NOMO-1 (cell line): ENCODE results near the gene ZBTB20.
A peak's percentile ranks its signal among the peaks of the same experiment; 100 is the strongest.

Experiments
- DNase-seq, 2 experiments: peaks; one replicate each; lab custom pipeline; 2025; ENCODE audit not compliant: unreplicated experiment in 2 of 2; lab: John Stamatoyannopoulos, UW

The ZBTB20 gene

DNA sequence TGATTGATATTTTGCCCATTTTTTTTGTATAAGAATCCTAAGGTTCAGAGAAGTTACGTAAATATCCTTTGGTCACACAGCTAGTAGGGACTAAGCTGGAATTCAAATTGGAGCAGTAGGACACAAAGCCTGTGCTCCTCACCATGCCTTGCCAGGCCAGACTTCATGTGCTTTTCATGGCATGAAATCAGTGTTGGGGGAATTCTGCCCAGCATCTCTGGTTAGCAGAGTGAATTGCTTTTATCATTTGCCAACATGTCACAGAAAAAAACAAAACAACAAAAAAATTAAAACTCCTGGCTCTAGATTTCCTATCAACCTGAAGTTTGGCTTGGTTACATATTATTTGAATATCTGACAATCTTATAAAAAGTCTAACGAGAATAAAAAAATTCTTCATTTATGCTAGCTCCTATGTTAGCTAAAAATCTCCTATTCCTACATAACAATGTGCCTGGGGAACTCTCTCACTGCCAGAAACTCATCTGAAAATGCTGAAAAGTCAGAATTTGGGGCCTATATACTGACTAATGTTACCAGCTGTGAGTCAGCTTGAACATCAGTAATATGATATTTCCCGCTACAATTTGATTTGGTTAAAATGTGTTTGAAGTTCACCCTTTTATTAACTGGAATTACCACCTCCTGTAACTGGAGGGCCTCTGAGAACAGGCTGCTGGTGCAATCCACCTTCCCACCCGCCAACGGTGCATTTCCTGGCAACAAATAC lies 711.5 kb downstream of the ZBTB20 start:
- no peak for DNase-seq

- DNase-seq = no peak
Observed at GRCh38 chr3:114432310-114432709, 714.8 kb downstream of the ZBTB20 start.

DNA sequence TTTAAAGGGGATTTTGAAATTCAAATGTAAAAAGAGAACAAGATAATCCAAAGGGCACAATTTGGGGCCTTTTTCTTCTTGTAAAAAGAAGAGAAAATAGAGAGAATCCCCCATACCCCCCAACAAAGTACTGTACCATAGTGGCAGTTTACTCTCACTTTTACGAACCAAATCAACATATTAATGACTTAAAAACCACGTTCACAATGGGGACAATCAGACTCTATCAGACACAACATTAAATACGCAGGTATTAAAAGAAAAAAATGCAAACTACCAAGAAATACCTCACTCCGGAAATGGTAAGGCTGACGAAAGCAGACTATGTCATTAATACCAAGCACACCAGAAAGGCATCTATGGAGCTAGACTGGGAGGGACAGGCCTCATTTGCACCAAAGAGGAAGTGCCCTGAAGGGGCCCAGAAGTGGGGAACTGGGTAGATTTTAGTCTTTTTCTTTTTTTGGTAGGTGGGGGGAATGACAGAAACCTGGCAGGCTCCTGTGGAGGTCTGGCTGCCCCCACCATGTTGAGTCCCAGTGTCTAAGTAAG lies 719.0 kb downstream of the ZBTB20 start:
- DNase-seq = peak; percentile 54 to 88

- DNase-seq = peak in 1 of 2 experiments; percentile 4
Observed at GRCh38 chr3:114427285-114428043, 719.6 kb downstream of the ZBTB20 start.

DNA sequence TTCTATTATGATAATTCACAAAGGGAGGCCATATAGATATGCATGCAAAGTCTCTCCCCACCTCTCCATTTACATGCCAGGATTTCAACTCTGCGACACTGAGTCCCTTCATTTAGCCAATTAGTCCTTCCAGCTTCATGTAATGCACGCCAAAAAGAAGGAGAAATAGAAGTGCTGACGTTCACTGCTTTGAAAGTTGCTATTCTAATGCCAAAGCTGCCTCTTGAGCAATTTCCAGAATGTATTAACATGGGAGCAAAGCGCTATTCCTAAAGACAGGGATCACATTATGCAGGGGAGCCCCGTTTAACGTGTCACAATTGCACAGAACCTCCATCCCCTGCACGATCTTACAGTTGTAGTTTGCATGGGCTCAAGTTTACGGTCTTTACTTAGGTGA lies 722.8 kb downstream of the ZBTB20 start:
- no peak for DNase-seq

GRCh38 chr3:114421204-114421603 lies 725.9 kb downstream of the ZBTB20 start:
- DNase-seq = no peak

DNA sequence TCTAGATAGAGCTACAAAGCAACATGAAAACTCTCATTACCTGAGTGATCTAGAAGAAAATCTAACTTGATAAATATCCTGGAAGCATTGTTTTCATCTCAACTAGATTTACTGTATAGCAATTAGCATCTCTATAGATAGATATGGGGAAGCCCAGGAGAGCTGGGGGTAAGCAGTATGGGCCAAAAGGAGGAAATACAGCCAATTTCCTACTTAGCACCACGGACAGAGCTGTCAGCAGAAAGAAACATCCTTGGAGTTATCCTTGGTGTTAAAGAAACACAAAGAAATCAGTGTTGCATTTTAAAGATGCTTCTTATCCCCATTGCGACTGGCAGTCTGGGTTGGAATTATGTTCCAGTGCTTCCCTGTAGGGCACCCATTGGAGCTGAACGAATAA lies 727.0 kb downstream of the ZBTB20 start:
- peak in 1 of 2 experiments; percentile 0 for DNase-seq

DNA sequence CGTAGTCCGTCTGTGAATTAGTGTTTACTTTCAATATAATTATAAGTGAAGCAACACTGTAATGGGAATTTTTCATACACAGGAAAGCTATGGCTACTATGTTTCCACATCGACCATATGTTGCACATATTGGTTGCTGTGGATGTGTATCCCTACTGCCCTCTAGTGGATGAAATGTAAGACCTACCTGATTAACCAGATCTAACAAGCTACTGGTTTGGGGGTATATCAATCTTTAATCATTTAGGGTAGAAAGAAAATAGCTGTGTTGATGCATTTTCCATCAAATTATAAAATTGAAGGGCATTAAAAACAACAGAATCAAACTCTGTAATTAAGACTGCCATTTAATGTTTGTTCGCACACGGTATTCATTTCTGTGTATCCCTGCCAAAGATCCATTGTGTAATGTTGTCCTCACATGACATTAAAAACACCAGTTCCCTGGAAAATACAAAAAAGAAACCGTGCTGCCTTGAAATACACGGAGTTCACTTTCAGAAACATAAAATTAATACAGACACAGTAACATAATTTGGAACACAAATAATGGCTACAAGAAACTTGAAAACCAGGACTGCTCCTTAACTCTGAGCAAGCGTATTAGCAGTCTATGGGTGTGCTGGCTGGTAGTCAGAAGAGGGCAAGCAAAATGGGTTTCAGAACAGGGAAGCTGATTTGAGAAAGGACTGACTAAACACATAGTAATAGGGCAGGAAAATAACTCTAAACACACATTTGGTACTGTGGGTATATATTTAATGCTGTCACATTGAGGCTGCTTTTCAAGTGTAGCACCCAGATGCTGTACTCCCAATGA lies 728.2 kb downstream of the ZBTB20 start:
- DNase-seq = peak in 1 of 2 experiments; percentile 58

DNA sequence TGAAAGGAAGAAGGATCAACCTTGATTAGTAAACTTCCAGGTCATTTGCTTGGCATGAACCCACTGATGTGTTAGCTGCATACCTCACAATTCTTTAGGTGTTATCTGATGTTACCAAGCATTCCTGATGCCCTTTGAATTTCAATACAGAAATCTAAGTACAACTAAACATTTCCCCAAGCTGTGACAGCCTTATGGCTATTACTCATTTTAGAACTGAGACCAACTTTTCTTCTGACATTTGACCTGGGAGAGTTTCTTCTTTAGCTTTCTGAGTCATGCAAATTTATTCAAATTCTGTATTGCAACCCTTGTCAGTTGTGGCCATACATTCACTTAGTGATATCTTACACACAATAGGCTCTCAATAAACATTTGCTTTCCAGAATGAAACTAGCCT lies 729.0 kb downstream of the ZBTB20 start:
- no peak for DNase-seq

DNA sequence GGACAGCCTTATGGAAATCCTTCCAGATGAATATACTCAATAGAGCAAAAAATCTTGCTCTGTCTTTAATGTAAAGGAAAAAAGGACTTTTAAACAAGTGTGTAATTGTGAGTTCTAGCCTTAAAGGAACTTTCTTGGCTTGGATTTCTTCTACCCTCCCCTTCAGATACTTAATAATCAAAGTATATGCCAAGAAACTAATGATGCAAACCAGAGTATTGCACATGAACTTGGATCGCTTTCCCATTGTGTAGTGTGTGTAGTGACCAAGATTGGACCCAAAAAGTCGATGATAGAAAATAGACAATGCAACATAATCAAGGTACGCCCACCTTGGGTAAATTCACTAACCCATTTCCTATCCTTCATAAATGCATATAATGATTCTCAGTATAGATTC lies 729.4 kb downstream of the ZBTB20 start:
- no peak for DNase-seq

GRCh38 chr3:114417265-114417664 lies 729.8 kb downstream of the ZBTB20 start:
- DNase-seq = no peak

DNA sequence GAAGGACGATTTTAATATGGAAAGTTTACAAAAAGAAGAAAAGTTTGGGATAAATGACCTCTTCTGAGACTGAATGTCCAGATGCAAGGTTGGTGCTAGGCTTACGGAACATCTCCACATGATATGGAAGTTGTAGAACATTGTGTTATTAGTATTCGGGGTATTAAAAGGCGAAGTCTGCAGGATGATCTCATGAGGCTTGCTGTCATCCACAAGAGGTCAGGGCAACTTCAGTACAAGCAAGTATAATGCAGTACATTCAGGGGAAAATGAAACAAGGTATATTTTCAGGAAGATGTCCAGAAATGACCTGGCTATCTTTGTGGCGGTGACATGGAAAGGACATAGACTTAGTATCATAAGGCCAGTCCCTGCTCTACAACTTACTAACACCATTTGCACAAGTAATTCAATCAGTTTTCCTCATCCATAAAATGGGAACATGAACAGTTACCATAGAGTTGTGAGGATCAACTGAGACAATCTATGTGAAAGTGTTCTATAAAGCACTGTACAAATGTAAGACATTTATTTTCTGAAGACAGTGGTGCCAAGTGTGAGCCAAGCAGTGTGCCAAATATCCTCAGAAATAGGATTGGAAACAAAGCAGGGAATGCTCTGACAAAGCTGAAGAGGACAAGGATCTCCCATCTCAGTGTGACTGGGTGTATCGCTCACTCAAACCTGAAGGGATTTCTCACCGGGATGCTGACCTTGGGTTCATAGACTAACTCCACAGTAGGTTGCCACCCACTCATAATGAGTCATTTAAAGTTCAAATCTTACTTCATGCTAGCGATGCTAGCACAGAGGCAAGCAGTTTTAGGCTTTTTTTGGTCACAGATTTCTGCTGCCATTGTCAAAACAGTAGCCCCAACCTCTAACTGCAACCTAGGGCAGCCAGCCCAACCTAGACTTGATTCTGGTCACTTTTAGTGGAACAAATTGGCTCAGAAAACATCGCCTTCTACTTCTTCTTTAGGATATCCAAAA lies 735.0 kb downstream of the ZBTB20 start:
- DNase-seq = no peak

DNA sequence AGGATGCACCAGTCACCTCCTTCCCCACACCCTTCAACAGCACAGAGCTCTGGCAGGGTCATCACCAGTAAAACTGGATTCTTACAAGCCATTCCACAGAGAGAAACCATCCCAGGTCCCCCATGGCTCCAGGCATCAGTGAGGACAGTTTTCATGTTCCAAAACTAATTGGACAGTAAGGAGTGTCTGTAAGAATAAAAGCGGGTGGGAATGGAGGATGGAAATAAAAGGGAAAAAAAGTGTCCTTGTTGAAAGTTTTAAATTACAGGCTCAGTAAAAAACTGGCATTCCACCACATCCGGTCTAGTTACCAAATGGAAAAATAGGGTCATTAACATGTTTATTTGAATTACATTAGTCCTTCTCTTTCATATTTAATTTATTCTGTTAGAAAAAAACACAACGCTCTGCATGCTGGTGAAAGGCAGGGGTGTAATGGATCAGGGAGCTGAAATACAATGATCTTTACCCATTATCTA lies 735.9 kb downstream of the ZBTB20 start:
- DNase-seq = no peak

GRCh38 chr3:114408736-114409670 lies 738.1 kb downstream of the ZBTB20 start:
- no peak for DNase-seq

DNA sequence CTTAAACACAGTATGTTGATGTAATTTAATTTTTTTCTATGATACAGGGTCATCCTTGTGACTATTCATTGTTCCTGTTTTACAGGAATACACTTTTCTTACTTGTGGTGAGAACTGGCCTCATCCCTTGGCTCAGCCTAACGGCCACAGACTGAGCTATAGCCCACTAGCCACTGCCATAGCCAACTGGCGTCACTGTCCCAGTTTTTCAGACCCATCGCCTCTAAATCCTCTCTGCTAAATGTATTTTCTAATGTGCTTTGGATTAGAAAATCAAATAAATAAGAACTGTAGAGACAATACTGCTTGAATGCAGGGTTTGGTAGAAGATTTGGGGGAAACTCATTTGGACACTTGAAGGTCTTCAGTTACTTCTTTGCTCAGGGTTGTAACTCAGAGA lies 740.2 kb downstream of the ZBTB20 start:
- DNase-seq = no peak

- peak in 1 of 2 experiments; percentile 5 for DNase-seq
Observed at GRCh38 chr3:114406286-114406685, 740.8 kb downstream of the ZBTB20 start.

- peak in 1 of 2 experiments; percentile 52 for DNase-seq
Observed at GRCh38 chr3:114405202-114405990, 741.7 kb downstream of the ZBTB20 start.

- DNase-seq = no peak
Observed at GRCh38 chr3:114404590-114404989, 742.5 kb downstream of the ZBTB20 start.
